Measurements from ENCODE around the gene ADAMTS2.

Gene ADAMTS2

GRCh38 chr5:179139111-179139935 lies 205.9 kb downstream of the ADAMTS2 start:
- H3K9ac ChIP-seq, result no peak overlapping the region
- no peak overlapping the region for H3K4me2 ChIP-seq (ENCODE audit: low read length)
- H3K4me1 ChIP-seq, result no peaks in the 10 kb centered on the region
- H3K27me3 ChIP-seq (ENCODE audit: control insufficient read depth, insufficient read depth, low read length), result no peaks in the 10 kb centered on the region
- H3K27ac ChIP-seq, result no peak overlapping the region
- H3K9me3 ChIP-seq (ENCODE audit: control insufficient read depth, low read length), result no peaks in the 10 kb centered on the region
- no peak overlapping the region for H2AFZ ChIP-seq
- H3K4me3 ChIP-seq (ENCODE audit: low read depth, low read length), result no peak overlapping the region
- no peaks in the 10 kb centered on the region for H3K79me2 ChIP-seq
- TF ChIP-seq CTCF (IDR thresholded peaks at IDR 0.05), result no peak
- H3K36me3 ChIP-seq (ENCODE audit: control insufficient read depth, insufficient read depth, low read length), result no peaks in the 10 kb centered on the region

- Histone ChIP-seq H2AFZ (no peak overlapping the region), H3K9me3 (ENCODE audit: control insufficient read depth, low read length) (no peaks in the 10 kb centered on the region)
- no peak for TF ChIP-seq CTCF (IDR thresholded peaks at IDR 0.05)
Measured at GRCh38 chr5:179138568-179138925, 206.7 kb downstream of the ADAMTS2 start.

GRCh38 chr5:179137643-179138567 lies 207.4 kb downstream of the ADAMTS2 start:
- Histone ChIP-seq H2AFZ (no peak overlapping the region), H3K27ac (no peak overlapping the region), H3K79me2 (no peaks in the 10 kb centered on the region), H3K9ac (no peak overlapping the region), H3K36me3 (ENCODE audit: control insufficient read depth, insufficient read depth, low read length) (no peaks in the 10 kb centered on the region), H3K27me3 (ENCODE audit: control insufficient read depth, insufficient read depth, low read length) (no peaks in the 10 kb centered on the region), H3K9me3 (ENCODE audit: control insufficient read depth, low read length) (no peaks in the 10 kb centered on the region), H3K4me2 (ENCODE audit: low read length) (no peak overlapping the region), H3K4me1 (no peaks in the 10 kb centered on the region), H3K4me3 (ENCODE audit: low read depth, low read length) (no peak overlapping the region)
- no peak for TF ChIP-seq CTCF (IDR thresholded peaks at IDR 0.05)

More at GRCh38 chr5:179138568-179138925, 206.7 kb downstream of the ADAMTS2 start:
- no peaks in the 10 kb centered on the region for H3K4me1 ChIP-seq
- no peak overlapping the region for H3K27ac ChIP-seq
- no peaks in the 10 kb centered on the region for H3K79me2 ChIP-seq
- H3K27me3 ChIP-seq (ENCODE audit: control insufficient read depth, insufficient read depth, low read length), result no peaks in the 10 kb centered on the region
- H3K4me3 ChIP-seq (ENCODE audit: low read depth, low read length), result no peak overlapping the region
- no peak overlapping the region for H3K4me2 ChIP-seq (ENCODE audit: low read length)
- no peak overlapping the region for H3K9ac ChIP-seq
- no peaks in the 10 kb centered on the region for H3K36me3 ChIP-seq (ENCODE audit: control insufficient read depth, insufficient read depth, low read length)

GRCh38 chr5:179137016-179137642 lies 208.1 kb downstream of the ADAMTS2 start:
- Histone ChIP-seq H3K4me3 (ENCODE audit: low read depth, low read length) (no peak overlapping the region), H3K9ac (no peak overlapping the region), H3K4me2 (ENCODE audit: low read length) (no peak overlapping the region), H3K79me2 (no peaks in the 10 kb centered on the region), H2AFZ (no peak overlapping the region), H3K36me3 (ENCODE audit: control insufficient read depth, insufficient read depth, low read length) (no peaks in the 10 kb centered on the region), H3K27me3 (ENCODE audit: control insufficient read depth, insufficient read depth, low read length) (no peaks in the 10 kb centered on the region), H3K27ac (no peak overlapping the region), H3K4me1 (no peaks in the 10 kb centered on the region), H3K9me3 (ENCODE audit: control insufficient read depth, low read length) (no peaks in the 10 kb centered on the region)
- TF ChIP-seq CTCF (IDR thresholded peaks at IDR 0.05), result no peak
